Esophagus mucosa (tissue), 1 donor: Measurements from ENCODE around the gene OR14C36. TPM values are rescaled to one million over a fixed set of nuclear protein-coding genes. Genes with fewer than 3 reads are reported as not detected.
"Not testable (repeated sequence)": the region's sequence is repeated elsewhere in the genome, so short reads cannot be mapped to it uniquely, and the experiment has no call there.

ENCODE experiments used
- ATAC-seq: fragments of 200-7000 bp; cut with Tn5 transposase; one replicate; pipeline ENCODE4 v1.9.1; 2020
- total RNA-seq: library from RNA; stranded (reverse); gene quantifications from one replicate; pipeline ENCODE4 v1.2.4, GENCODE V29; 2023
- donor health status: DM: yes; HTN: yes; CAD: no.

OR14C36 gene
- not detected for total RNA-seq

DNA sequence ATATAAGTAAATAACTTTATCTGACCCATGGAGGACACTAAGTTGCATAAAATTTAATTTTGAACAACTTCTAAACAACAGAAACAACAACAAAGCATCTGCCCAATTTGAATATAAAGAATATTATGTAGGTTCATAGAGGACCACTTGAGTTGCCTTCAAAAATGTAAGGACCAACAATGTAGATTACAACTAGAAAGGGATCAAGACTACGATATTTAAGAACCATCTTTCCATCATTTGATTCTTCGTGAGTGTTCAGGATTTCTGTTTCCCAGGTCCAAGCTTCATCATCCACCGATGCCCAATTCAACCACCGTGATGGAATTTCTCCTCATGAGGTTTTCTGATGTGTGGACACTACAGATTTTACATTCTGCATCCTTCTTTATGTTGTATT, at the start of gene OR14C36:
OR14C36 (plus strand) TSS at position 301 of the 400 bp plus-strand sequence; CDS start at position 301, 0 bp downstream.
- no peak for ATAC-seq

- no peak for ATAC-seq
These were observed 45.3 kb upstream of the OR14C36 start, which contains the start of gene OR2T12 for GRCh38 chr1:248303324-248303723. Gene OR2T12 (minus strand): TSS chr1:248303424. CDS start chr1:248295578, 7,846 bp downstream.

DNA sequence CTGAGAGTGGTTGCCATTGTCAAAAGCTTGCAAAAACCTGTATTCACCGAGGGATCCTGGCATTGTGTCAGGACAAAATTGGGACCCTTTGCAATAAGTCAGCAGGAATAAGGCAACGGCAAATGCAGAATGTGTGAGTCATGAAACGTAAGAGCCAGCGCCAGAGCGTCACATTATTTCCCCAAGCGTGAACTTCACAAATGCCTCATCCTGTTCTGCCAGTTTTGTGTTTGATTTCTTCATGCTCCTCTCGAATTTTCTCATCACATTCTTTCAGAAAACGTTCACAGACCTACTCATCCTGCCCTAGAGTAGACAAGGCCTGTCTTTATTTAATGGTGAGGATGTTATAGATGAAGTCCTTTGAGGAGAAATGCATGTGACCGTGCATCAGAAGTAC, 42.9 kb upstream of the OR14C36 start:
- ATAC-seq: not testable (repeated sequence)

DNA sequence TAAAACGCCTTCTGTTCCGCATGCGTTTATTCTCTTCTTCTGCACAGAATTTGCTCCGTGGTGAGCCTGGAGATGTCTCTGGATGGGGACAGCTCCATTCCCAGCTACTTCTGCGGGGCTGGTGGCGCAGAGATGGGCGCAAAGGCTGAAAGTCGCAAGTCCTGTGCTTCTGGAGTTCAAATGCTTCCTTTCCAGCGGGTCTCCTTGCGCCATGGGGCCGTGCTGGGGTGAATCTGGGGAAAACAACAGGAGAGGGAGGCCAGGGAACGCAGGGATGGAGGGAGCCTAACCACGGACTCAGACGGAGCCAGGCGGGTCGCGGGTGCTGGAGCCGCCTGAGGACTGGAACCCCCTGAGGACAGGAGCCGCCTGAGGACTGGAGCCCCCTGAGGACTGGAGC, 42.5 kb upstream of the OR14C36 start:
- no peak for ATAC-seq

DNA sequence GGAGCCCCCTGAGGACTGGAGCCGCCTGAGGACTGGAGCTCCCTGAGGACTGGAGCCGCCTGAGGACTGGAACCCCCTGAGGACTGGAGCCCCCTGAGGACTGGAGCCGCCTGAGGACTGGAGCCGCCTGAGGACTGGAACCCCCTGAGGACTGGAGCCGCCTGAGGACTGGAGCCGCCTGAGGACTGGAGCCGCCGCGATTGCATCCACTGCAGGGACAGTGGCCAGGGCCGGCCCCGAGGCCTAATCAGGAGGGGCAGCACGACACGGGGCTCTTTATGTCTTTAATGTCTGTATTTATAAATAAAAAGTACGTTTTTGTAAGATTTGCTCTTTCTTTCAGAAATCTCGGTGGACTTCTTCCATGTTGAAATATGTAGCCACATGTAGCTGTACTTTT, 41.8 kb upstream of the OR14C36 start:
- ATAC-seq: not testable (repeated sequence)

DNA sequence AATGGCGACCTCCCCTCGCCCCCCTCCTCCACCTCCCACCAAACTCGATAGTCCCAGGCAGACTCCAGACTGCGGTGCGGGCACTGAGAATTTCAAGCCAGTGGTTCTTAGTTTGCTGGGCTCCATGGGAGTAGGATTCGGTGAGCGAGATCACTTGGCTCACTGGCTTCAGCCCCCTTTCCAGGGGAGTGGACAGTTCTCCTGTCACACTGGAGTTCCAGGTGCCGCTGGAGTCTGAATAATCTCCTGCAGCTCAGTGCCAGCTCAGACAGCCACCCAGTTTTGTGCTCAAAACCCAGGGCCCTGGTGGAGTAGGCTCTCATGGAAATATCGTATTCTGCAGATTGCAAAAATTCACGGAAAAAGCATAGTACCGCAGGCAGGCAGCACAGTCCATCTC, 31.8 kb upstream of the OR14C36 start:
- ATAC-seq: no peak

DNA sequence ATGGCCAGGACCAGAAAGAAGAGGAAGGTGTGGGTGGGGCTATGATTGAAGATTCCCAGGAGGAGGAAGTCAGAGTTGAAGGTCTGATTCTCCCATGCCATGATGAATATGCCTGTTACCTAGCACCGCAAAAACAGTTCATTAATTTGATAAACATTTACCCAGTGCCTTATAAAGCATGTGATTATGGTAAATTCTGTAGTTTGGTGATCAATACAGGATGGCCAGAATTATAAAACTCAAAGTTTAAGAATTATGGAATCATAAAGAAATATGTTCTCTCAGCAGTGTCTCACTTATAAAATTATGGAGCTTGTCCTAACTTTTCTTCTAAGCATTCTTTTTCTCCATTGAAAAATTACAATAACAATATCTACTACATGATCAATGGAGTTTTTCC, 24.1 kb upstream of the OR14C36 start, which contains the start of gene OR2M7:
OR2M7 (minus strand) TSS at position 101 of the 400 bp plus-strand sequence; CDS start at position 101, 0 bp downstream.
- ATAC-seq: no peak

- ATAC-seq: no peak
These were observed 5.1 kb upstream of the OR14C36 start for GRCh38 chr1:248343451-248343850.

DNA sequence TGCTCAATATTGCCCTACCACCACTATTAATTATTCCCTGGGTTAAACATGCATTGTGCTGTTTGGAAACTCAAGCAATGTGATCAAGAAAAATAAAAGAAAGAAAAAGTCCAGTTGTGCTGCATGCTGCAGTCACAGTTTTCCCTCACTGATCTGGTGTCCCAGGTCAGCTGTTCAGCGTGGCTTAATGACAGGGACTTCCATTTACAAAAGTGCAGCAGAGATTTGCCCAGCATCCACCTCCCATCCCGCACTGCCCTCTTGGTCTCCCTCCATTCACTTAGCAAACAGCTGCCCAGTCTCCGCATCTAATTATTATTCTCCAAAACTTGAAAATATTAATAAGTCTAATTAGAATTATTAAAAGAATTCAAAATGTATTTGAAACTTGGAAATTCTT, 10.8 kb downstream of the OR14C36 start:
- no peak for ATAC-seq

DNA sequence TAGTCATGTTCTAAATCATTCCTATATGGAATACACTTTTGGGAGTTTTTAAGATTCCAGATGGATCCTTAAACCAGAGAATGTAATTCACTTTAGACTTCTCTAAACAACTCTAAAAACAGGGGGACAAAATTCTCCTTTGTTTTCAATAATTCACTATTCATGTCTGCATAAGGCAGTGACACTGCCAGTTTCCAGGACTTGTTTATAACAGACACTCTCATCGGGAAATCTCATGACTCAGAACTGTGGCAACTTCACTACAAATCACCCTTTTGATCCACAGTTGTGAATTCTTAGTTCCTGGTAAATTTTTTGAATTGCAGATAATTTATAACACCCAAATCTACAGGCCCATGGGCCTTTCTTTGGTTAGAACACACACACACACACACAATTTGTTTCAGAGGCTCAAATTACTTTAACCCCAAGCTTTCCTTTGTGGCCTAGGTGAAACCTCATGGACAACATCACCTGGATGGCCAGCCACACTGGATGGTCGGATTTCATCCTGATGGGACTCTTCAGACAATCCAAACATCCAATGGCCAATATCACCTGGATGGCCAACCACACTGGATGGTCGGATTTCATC, 12.6 kb downstream of the OR14C36 start, which contains the start of gene OR2T4:
OR2T4 (plus strand) TSS at position 545 of the 595 bp plus-strand sequence; CDS start at position 545, 0 bp downstream.
- no peak for ATAC-seq

GRCh38 chr1:248366609-248367008, 18.0 kb downstream of the OR14C36 start:
- ATAC-seq: no peak

DNA sequence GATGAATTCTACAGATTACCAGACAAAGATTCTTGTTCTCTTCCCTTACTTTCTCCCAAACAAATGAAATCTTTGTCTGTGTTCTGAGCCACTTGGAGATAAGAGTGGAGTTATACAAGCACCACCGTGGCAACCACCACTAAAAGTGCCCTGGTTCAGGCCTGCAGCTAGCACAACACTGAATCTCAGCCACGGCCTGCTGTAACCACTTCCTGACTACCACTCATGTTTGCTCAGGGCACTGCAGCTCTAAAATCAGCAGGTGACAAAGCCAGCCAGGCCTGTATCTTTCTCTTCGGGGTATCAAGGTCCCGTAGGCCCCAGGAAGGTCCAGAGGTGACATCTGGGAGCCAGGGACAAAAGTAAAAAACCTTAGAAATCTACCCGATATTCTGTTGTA, 23.8 kb downstream of the OR14C36 start:
- no peak for ATAC-seq

DNA sequence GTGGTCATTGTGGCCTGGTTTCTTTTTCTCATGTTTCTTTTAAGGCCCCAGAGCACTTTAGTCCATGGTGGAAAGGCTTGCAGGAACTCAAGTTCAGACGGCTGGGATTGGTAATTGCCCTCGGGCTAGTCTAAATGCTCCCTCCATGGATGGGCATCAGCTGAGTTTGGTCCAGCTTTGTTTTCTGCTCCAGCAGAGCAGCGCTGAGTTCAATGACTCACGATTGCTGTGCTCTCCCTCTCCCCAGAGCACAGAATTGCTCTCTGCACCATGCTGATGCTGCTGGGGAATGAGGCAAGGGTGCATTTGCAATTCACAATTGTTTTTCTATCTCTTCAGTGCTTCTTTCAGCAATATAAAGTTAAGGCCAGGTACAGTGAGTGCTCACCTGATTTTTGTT, 25.2 kb downstream of the OR14C36 start:
- no peak for ATAC-seq

DNA sequence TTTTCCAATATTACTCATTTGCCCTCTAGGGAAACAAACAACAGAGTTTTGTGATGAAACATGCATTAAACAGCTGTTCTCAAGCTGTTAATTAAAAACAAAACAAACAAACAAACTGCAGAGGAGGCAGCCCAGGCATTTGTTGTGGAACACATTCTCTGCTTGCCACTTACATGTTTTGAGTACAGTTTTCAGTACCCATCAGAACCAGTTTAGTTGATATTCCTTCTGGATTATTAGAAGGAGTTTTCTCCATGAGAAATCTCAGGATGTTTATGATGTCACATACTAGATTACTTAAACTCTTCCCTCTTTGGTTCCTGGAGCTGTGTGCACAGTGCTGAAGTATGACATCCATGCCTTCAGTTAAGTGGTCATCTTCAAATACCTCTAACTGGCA, 26.9 kb downstream of the OR14C36 start, which contains the start of gene OR2T6:
OR2T6 (plus strand) TSS at position 301 of the 400 bp plus-strand sequence. CDS start 11,863 bp downstream, outside the sequence.
- no peak for ATAC-seq

- ATAC-seq: no peak
These were observed 28.3 kb downstream of the OR14C36 start for GRCh38 chr1:248376916-248377315.

GRCh38 chr1:248380854-248381253, 32.3 kb downstream of the OR14C36 start:
- no peak for ATAC-seq

GRCh38 chr1:248388426-248388825, 39.9 kb downstream of the OR14C36 start:
- no peak for ATAC-seq

DNA sequence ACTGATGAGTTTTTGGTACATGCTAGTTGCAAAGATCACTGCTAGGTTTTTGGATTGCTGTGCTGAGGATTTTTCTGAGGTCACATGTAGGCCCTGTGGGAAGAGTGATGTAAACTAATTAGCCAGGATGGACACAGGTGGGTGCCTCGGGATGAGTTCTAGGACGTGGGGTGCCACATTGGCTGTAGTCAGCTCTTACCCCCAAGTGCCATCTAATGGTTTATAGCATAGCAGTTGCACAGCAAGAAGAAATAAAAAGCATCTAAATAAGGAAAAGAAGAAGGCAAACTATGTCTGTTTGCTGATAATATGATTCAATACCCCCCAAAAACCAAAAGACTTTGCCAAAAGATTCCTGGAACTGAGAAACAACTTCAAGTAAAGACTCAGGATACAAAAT, 44.5 kb downstream of the OR14C36 start:
- ATAC-seq: no peak

Other genes starting within 250 kb of the OR14C36 start
- not detected for gene OR2M5, start 203.6 kb upstream of the OR14C36 start, total RNA-seq
- gene OR2M2, start 174.0 kb upstream of the OR14C36 start, total RNA-seq: not detected
- not detected for gene OR2M3, start 151.5 kb upstream of the OR14C36 start, total RNA-seq
- gene OR2M4, start 117.4 kb upstream of the OR14C36 start, total RNA-seq: not detected
- gene OR2T33, start 70.8 kb upstream of the OR14C36 start, total RNA-seq: not detected
- gene OR2T12, start 45.4 kb upstream of the OR14C36 start, total RNA-seq: not detected
- not detected for gene OR2M7, start 24.2 kb upstream of the OR14C36 start, total RNA-seq
- gene OR2T4, start 12.9 kb downstream of the OR14C36 start, total RNA-seq: not detected
- gene OR2T6, start 27.0 kb downstream of the OR14C36 start, total RNA-seq: not detected
- gene OR2T1, start 54.3 kb downstream of the OR14C36 start, total RNA-seq: not detected
- not detected for gene OR2T2, start 96.9 kb downstream of the OR14C36 start, total RNA-seq
- gene OR2T3, start 124.6 kb downstream of the OR14C36 start, total RNA-seq: not detected
- gene OR2T5, start 139.8 kb downstream of the OR14C36 start, total RNA-seq: not detected
- gene OR2G6, start 159.3 kb downstream of the OR14C36 start, total RNA-seq: not detected
- gene OR2T29, start 214.0 kb downstream of the OR14C36 start, total RNA-seq: not detected
- not detected for gene OR2T34, start 226.0 kb downstream of the OR14C36 start, total RNA-seq
- gene OR2T10, start 248.9 kb downstream of the OR14C36 start, total RNA-seq: not detected